Measurements from ENCODE around the gene CMTM3. TPM values are rescaled to one million over a fixed set of nuclear protein-coding genes. Genes with fewer than 3 reads are reported as not detected.
"Not testable (repeated sequence)": the region's sequence is repeated elsewhere in the genome, so short reads cannot be mapped to it uniquely, and the experiment has no call there.

Gene CMTM3
- total and polyA plus RNA-seq, 4 donors, result 1.6 to 12.2 (median 4.6) TPM

DNA sequence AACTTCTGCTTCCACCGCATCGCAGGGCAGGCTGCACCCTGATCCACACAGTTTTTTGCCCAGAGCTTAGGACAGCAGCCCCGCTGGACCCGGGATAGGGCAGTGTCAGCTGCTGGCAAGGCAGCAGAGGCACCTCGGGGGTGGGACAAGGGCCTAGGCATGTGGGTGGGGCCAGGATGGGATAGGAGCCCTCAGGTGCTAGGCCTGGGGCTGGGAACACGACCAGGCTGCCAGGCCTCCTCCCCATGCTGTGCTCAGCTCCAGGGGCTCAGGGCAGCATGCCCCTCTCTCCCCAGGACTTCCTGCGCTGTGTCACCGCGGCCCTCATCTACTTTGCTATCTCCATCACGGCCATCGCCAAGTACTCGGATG, 4.6 kb downstream of the CMTM3 start:
- TF ChIP-seq RAD21 (IDR thresholded peaks at IDR 0.05) (no peak), SP1 (IDR thresholded peaks at IDR 0.05) (no peak), FOXA1 (IDR thresholded peaks at IDR 0.05) (no peak), YY1 (IDR thresholded peaks at IDR 0.05) (no peak), HNF4A (conservative IDR thresholded peaks at IDR 0.05) (no peak), JUND (IDR thresholded peaks at IDR 0.05) (no peak), EGR1 (IDR thresholded peaks at IDR 0.05; ENCODE audit: low read depth in 2 of 2) (no peak)
- TF ChIP-seq, protein P1, sequence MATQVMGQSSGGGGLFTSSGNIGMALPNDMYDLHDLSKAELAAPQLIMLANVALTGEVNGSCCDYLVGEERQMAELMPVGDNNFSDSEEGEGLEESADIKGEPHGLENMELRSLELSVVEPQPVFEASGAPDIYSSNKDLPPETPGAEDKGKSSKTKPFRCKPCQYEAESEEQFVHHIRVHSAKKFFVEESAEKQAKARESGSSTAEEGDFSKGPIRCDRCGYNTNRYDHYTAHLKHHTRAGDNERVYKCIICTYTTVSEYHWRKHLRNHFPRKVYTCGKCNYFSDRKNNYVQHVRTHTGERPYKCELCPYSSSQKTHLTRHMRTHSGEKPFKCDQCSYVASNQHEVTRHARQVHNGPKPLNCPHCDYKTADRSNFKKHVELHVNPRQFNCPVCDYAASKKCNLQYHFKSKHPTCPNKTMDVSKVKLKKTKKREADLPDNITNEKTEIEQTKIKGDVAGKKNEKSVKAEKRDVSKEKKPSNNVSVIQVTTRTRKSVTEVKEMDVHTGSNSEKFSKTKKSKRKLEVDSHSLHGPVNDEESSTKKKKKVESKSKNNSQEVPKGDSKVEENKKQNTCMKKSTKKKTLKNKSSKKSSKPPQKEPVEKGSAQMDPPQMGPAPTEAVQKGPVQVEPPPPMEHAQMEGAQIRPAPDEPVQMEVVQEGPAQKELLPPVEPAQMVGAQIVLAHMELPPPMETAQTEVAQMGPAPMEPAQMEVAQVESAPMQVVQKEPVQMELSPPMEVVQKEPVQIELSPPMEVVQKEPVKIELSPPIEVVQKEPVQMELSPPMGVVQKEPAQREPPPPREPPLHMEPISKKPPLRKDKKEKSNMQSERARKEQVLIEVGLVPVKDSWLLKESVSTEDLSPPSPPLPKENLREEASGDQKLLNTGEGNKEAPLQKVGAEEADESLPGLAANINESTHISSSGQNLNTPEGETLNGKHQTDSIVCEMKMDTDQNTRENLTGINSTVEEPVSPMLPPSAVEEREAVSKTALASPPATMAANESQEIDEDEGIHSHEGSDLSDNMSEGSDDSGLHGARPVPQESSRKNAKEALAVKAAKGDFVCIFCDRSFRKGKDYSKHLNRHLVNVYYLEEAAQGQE (IDR thresholded peaks at IDR 0.05), result no peak
- TF ChIP-seq, protein P2, sequence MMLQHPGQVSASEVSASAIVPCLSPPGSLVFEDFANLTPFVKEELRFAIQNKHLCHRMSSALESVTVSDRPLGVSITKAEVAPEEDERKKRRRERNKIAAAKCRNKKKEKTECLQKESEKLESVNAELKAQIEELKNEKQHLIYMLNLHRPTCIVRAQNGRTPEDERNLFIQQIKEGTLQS (IDR thresholded peaks at IDR 0.05), result no peak
- TF ChIP-seq, protein P3, sequence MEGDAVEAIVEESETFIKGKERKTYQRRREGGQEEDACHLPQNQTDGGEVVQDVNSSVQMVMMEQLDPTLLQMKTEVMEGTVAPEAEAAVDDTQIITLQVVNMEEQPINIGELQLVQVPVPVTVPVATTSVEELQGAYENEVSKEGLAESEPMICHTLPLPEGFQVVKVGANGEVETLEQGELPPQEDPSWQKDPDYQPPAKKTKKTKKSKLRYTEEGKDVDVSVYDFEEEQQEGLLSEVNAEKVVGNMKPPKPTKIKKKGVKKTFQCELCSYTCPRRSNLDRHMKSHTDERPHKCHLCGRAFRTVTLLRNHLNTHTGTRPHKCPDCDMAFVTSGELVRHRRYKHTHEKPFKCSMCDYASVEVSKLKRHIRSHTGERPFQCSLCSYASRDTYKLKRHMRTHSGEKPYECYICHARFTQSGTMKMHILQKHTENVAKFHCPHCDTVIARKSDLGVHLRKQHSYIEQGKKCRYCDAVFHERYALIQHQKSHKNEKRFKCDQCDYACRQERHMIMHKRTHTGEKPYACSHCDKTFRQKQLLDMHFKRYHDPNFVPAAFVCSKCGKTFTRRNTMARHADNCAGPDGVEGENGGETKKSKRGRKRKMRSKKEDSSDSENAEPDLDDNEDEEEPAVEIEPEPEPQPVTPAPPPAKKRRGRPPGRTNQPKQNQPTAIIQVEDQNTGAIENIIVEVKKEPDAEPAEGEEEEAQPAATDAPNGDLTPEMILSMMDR (IDR thresholded peaks at IDR 0.05; ENCODE audit: low read depth, low read length, missing input control), result no peak
- TF ChIP-seq, protein P4, sequence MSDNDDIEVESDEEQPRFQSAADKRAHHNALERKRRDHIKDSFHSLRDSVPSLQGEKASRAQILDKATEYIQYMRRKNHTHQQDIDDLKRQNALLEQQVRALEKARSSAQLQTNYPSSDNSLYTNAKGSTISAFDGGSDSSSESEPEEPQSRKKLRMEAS (IDR thresholded peaks at IDR 0.05), result no peak

DNA sequence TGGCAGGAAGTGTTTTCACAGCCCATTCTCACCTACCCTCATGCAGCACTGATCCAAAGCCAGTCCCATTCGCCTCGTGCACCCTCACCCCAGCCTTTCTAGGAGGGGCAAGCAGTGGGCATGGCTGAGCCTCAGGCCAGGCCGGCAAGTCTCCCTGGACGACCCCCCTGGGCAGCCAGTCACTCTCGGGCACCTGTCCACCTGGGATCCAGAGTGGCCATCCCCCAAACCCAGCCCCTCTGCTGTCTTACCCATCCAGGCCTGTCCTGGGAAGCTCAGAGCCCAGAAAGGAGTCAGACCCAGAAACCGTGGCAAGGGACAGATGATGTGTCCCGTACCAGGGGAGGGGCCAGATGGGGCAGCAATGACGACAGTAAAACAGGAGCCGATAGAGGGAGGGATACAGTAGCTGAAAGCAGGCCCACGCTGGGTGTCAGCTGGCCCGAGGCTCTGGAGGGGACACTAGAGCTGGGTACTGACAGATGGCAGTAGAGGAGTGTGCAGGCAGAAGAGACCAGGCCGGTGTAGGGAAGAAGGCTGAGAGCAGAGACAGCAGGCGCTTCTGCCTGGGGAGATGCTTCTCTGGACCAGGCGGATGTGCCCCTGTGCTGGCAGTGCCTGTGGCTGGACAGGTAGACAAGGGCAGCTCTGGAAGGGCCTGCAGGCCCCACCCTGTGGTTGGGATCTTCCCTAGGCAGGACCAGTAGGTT, 5.8 kb downstream of the CMTM3 start:
- no peak overlapping the region for H3K4me3 ChIP-seq (ENCODE audit: low read depth in 1 of 3, low read length in 3 of 3)
- H3K27ac ChIP-seq (ENCODE audit: low read depth in 1 of 2, low read length in 2 of 2), result no peak overlapping the region
- H3K9me3 ChIP-seq (ENCODE audit: control insufficient read depth in 4 of 4, low read length in 3 of 4), result no peaks in the 10 kb centered on the region
- no peaks in the 10 kb centered on the region for H3K27me3 ChIP-seq (ENCODE audit: control insufficient read depth in 4 of 4, insufficient read depth in 4 of 4, low read length in 3 of 4)
- TF ChIP-seq TAF1 (conservative IDR thresholded peaks at IDR 0.05), result no peak
- no peak for TF ChIP-seq FOXA2 (IDR thresholded peaks at IDR 0.05)
- peaks cover 0 to 7% (median 0%) of the 10 kb centered on the region in 4 donors for H3K36me3 ChIP-seq (ENCODE audit: control insufficient read depth in 4 of 4, insufficient read depth in 3 of 4, low read depth in 1 of 4, low read length in 3 of 4)
- 90% methylated on average over 14 of the region's 14 CpGs for WGBS
- peaks cover 0 to 14% (median 4%) of the 10 kb centered on the region in 4 donors for H3K4me1 ChIP-seq (ENCODE audit: control insufficient read depth in 4 of 4, insufficient read depth in 4 of 4, low read length in 3 of 4)
- H3K9ac ChIP-seq (ENCODE audit: low read depth in 1 of 2, low read length in 2 of 2), result no peak overlapping the region
- DNase-seq (ENCODE audit: low spot score), result no peak

More for the DNA sequence above, 4.6 kb downstream of the CMTM3 start:
- WGBS, result 85% methylated on average over 12 of the region's 12 CpGs
- Histone ChIP-seq H3K4me1 (ENCODE audit: control insufficient read depth in 4 of 4, insufficient read depth in 4 of 4, low read length in 3 of 4) (peaks cover 1 to 17% (median 5%) of the 10 kb centered on the region in 4 donors), H3K27ac (ENCODE audit: low read depth in 1 of 2, low read length in 2 of 2) (no peak overlapping the region), H3K9ac (ENCODE audit: low read depth in 1 of 2, low read length in 2 of 2) (no peak overlapping the region), H3K9me3 (ENCODE audit: control insufficient read depth in 4 of 4, low read length in 3 of 4) (no peaks in the 10 kb centered on the region), H3K36me3 (ENCODE audit: control insufficient read depth in 4 of 4, insufficient read depth in 3 of 4, low read depth in 1 of 4, low read length in 3 of 4) (peaks cover 0 to 7% (median 0%) of the 10 kb centered on the region in 4 donors), H3K4me3 (ENCODE audit: low read depth in 1 of 3, low read length in 3 of 3) (no peak overlapping the region), H3K27me3 (ENCODE audit: control insufficient read depth in 4 of 4, insufficient read depth in 4 of 4, low read length in 3 of 4) (no peaks in the 10 kb centered on the region)
- no peak for DNase-seq (ENCODE audit: low spot score)

- H3K36me3 ChIP-seq (ENCODE audit: control insufficient read depth in 4 of 4, insufficient read depth in 3 of 4, low read depth in 1 of 4, low read length in 3 of 4); DNase-seq (ENCODE audit: low spot score); H3K9me3 ChIP-seq (ENCODE audit: control insufficient read depth in 4 of 4, low read length in 3 of 4); H3K9ac ChIP-seq (ENCODE audit: low read depth in 1 of 2, low read length in 2 of 2); H3K27ac ChIP-seq (ENCODE audit: low read depth in 1 of 2, low read length in 2 of 2); H3K27me3 ChIP-seq (ENCODE audit: control insufficient read depth in 4 of 4, insufficient read depth in 4 of 4, low read length in 3 of 4); H3K4me3 ChIP-seq (ENCODE audit: low read depth in 1 of 3, low read length in 3 of 3): not testable (repeated sequence)
- H3K4me1 ChIP-seq (ENCODE audit: control insufficient read depth in 4 of 4, insufficient read depth in 4 of 4, low read length in 3 of 4), result peaks cover 0 to 14% (median 10%) of the 10 kb centered on the region in 4 donors
- 96% methylated on average over 8 of the region's 8 CpGs for WGBS
These were observed 7.4 kb downstream of the CMTM3 start for GRCh38 chr16:66611911-66612310.

Measured in liver (tissue), 9 donors.